ENCODE data around the gene BPTF. TPM values are rescaled to one million over a fixed set of nuclear protein-coding genes. Genes with fewer than 3 reads are reported as not detected.

The BPTF gene
- total and polyA plus RNA-seq, 2 of the 13 experiments (the other 11 are each of a cell fraction or from before 2014, with no cell fraction given): 43.5 to 66.1 TPM

- ChIA-PET POLR2A (no interaction called here), CTCF (ENCODE audit: low intra/inter-chr PET ratio, low total read pairs) (no interaction called here)
- no peaks in the 10 kb centered on the region for H4K20me1 ChIP-seq (ENCODE audit: insufficient read depth, low read length)
- ATAC-seq: no peak
- no peak overlapping the region for H3K27ac ChIP-seq (ENCODE audit: extremely low read length, insufficient read depth, low read length)
- no peak for TF ChIP-seq HOMEZ (CRISPR knock-in tag; IDR thresholded peaks at IDR 0.05; ENCODE audit: low read depth)
- TF ChIP-seq NCOA1 (CRISPR knock-in tag; IDR thresholded peaks at IDR 0.05): no peak
- no peak for TF ChIP-seq ARID5B (CRISPR knock-in tag; IDR thresholded peaks at IDR 0.05)
- no peaks in the 10 kb centered on the region for H3K27me3 ChIP-seq (ENCODE audit: control insufficient read depth in 1 of 2, insufficient read depth in 2 of 2, low read length in 2 of 2)
- H3K9ac ChIP-seq (ENCODE audit: insufficient read depth, low read depth, low read length): no peak overlapping the region
- 0 out of 2 replicates have a peak, but pooled peaks cover 6% of the 10 kb centered on the region for H3K4me1 ChIP-seq (ENCODE audit: insufficient read depth, low read length)
- intact Hi-C loops (cut with micrococcal nuclease; ENCODE audit: unreplicated experiment): no loop called here
- H3K4me2 ChIP-seq (ENCODE audit: low read depth, low read length): no peak overlapping the region
- no peak for DNase-seq (ENCODE audit: low spot score)
- no peaks in the 10 kb centered on the region for H3K9me3 ChIP-seq (ENCODE audit: low read length)
- H3K4me3 ChIP-seq (replicated peaks in 1 of 3; ENCODE audit: insufficient read depth in 1 of 3, low read depth in 2 of 3, low read length in 3 of 3): no peak overlapping the region
- peak; percentile 15 for FAIRE-seq
- in situ Hi-C loops (cut with HindIII; ENCODE audit: extremely low pct_ligation_motif_present, low pct_unique_long_range_greater_than_20kb): no loop called here
- BruUV-seq (replicated peaks): no TSS peak
- H3K36me3 ChIP-seq (replicated peaks in 1 of 2; ENCODE audit: control insufficient read depth in 1 of 2, insufficient read depth in 2 of 2, low read length in 2 of 2): peaks cover 51 to 87% of the 10 kb centered on the region in 2 experiments
- no peak overlapping the region for H2AFZ ChIP-seq (ENCODE audit: low read length)
- no peaks in the 10 kb centered on the region for H3K79me2 ChIP-seq (ENCODE audit: insufficient read depth, low read length)
Measured at GRCh38 chr17:67946513-67946912, 121.2 kb downstream of the BPTF start.

Data from HepG2 (cell line).